Urinary bladder (tissue), 4 donors: ENCODE measurements around the gene RXRG. TPM values are rescaled to one million over a fixed set of nuclear protein-coding genes. Genes with fewer than 3 reads are reported as not detected.
"Not testable (repeated sequence)": the region's sequence is repeated elsewhere in the genome, so short reads cannot be mapped to it uniquely, and the experiment has no call there.

ENCODE experiments used
- DNase-seq: peaks from one replicate; pipeline ENCODE4 v3.0.0-alpha.2; 2015; ENCODE audit errors: extremely low spot score
- H3K27ac ChIP-seq: one replicate; pipeline ENCODE4 v1.5.1; 2013; ENCODE audit warnings: low read depth, mild to moderate bottlenecking, moderate library complexity
- H3K36me3 ChIP-seq: one replicate; pipeline ENCODE4 v1.6.1; 2013; ENCODE audit warnings: mild to moderate bottlenecking, moderate library complexity; ENCODE audit not compliant: insufficient read depth
- H3K4me1 ChIP-seq: one replicate; pipeline ENCODE4 v1.6.1; 2013; ENCODE audit warnings: mild to moderate bottlenecking, moderate library complexity; ENCODE audit not compliant: insufficient read depth
- H3K4me3 ChIP-seq: one replicate; pipeline ENCODE4 v1.5.1; 2013; ENCODE audit warnings: low read depth, low read length
- WGBS: extraction: QIAGEN DNeasy Blood & Tissue Kit; methylation state at CpG from one replicate; pipeline ENCODE4 v1.1.7; 2013; 5-methylcytosine and 5-hydroxymethylcytosine counted together
- polyA plus RNA-seq: library from polyadenylated mRNA; stranded (reverse); fragments of 200-250 nt; gene quantifications from one replicate; pipeline ENCODE4 v1.2.3, GENCODE V29; 2013
- total RNA-seq: library from RNA; depleted of rRNA; stranded (reverse); fragments of >200 nt; gene quantifications from one replicate; pipeline ENCODE4 v1.2.3, GENCODE V29; 2014
- donor health status: healthy with polysubstance abuse.
- donor health status: healthy.

Gene RXRG
- total and polyA plus RNA-seq, 2 donors, result 1.7 to 4.5 TPM

GRCh38 chr1:165467706-165468105 is 22.8 kb upstream of the RXRG start:
- DNase-seq, result no peak
- H3K4me3 ChIP-seq, result no peak overlapping the region
- WGBS, result 78% methylated on average over 7 of the region's 7 CpGs

GRCh38 chr1:165463978-165464377 is 19.1 kb upstream of the RXRG start:
- Histone ChIP-seq H3K4me3 (no peak overlapping the region), H3K4me1 (no peaks in the 10 kb centered on the region), H3K36me3 (no peaks in the 10 kb centered on the region), H3K27ac (no peak overlapping the region)
- no peak for DNase-seq
- WGBS, result 75% methylated on average over 3 of the region's 3 CpGs

More at GRCh38 chr1:165467706-165468105, 22.8 kb upstream of the RXRG start:
- H3K27ac ChIP-seq, result no peak overlapping the region
- no peaks in the 10 kb centered on the region for H3K36me3 ChIP-seq
- H3K4me1 ChIP-seq, result no peaks in the 10 kb centered on the region

- DNase-seq, H3K36me3 ChIP-seq, H3K27ac ChIP-seq, H3K4me1 ChIP-seq, H3K4me3 ChIP-seq: not testable (repeated sequence)
- WGBS, result 93% methylated on average over 2 of the region's 2 CpGs
These were observed 14.8 kb upstream of the RXRG start for GRCh38 chr1:165459683-165460082.

DNA sequence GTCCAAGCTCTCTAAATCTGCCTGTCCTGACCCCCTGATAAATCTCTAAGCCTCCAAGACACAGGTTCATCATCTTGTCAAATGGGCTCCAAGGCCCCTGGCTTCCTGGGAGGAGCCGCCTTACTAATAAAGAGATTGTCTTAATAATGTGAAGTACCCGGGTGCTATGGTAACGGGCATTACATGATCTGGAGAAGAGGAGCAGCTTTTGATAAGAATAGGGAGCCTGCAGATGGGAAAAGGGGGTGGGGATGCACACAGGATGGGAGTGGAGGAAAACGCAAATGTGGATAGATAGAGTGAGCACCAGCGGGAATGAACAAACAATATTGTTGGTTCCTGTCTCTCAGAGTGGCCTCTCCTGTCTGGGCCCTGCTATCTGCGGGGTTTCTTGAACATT is 11.9 kb upstream of the RXRG start:
- Histone ChIP-seq H3K4me1 (no peaks in the 10 kb centered on the region), H3K27ac (no peak overlapping the region), H3K36me3 (no peaks in the 10 kb centered on the region), H3K4me3 (no peak overlapping the region)
- no peak for DNase-seq
- 61% methylated on average over 6 of the region's 6 CpGs for WGBS

GRCh38 chr1:165456114-165456513 is 11.2 kb upstream of the RXRG start:
- no peaks in the 10 kb centered on the region for H3K36me3 ChIP-seq
- 71% methylated on average over 1 of the region's 1 CpG for WGBS

DNA sequence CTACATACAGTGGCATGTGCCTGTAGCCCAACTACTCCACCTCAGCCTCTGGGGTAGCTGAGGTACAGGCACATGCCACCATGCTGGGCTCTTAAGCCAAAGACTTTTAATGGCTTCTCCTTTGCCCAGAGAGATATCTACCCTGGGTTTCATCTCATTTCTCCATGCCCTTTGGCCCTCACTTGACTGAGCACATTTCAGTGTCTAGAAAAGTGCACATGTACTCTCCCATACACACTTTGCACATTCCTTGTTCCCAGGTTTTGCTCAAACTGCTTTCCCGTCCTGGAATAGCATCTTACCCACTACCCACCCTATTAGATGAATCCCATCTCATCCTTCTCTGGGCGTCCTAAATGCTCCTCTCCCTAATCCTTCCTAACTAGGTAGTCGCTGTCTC is 10.2 kb upstream of the RXRG start:
- 78% methylated on average over 3 of the region's 3 CpGs for WGBS
- DNase-seq, result no peak
- H3K4me3 ChIP-seq, result no peak overlapping the region

More at GRCh38 chr1:165456114-165456513, 11.2 kb upstream of the RXRG start:
- no peak overlapping the region for H3K4me3 ChIP-seq
- no peaks in the 10 kb centered on the region for H3K4me1 ChIP-seq
- DNase-seq, result no peak
- no peak overlapping the region for H3K27ac ChIP-seq

DNA sequence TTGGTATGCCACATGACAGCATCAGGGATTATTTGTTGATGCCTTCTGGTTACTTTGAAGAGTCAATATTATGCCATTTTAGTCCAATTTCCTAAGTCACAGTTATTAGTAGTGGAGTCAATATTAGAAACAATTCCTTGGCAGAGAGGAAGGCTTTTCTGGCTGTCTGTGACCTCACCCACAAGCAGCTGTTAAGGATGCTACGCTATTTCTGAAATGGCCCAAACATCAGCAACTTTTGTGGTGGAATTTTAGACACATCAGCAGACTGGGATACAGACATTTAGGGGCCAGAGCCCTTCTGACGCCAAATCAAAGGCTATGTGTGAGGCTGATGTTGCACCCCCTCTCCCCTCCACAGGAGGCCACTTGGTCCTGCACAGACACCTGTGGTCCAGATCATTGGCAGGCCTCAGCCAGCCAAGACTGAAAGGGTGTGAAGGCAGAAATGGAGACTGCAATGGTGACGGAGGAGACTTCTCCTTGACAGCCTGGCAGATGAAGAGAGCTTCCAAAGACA is 9.2 kb upstream of the RXRG start:
- H3K36me3 ChIP-seq, result no peaks in the 10 kb centered on the region
- DNase-seq, result no peak
- no peak overlapping the region for H3K27ac ChIP-seq
- H3K4me3 ChIP-seq, result no peak overlapping the region
- 78% methylated on average over 3 of the region's 3 CpGs for WGBS
- H3K4me1 ChIP-seq, result no peaks in the 10 kb centered on the region

More for the DNA sequence above, 10.2 kb upstream of the RXRG start:
- Histone ChIP-seq H3K36me3 (no peaks in the 10 kb centered on the region), H3K27ac (no peak overlapping the region), H3K4me1 (no peaks in the 10 kb centered on the region)

DNA sequence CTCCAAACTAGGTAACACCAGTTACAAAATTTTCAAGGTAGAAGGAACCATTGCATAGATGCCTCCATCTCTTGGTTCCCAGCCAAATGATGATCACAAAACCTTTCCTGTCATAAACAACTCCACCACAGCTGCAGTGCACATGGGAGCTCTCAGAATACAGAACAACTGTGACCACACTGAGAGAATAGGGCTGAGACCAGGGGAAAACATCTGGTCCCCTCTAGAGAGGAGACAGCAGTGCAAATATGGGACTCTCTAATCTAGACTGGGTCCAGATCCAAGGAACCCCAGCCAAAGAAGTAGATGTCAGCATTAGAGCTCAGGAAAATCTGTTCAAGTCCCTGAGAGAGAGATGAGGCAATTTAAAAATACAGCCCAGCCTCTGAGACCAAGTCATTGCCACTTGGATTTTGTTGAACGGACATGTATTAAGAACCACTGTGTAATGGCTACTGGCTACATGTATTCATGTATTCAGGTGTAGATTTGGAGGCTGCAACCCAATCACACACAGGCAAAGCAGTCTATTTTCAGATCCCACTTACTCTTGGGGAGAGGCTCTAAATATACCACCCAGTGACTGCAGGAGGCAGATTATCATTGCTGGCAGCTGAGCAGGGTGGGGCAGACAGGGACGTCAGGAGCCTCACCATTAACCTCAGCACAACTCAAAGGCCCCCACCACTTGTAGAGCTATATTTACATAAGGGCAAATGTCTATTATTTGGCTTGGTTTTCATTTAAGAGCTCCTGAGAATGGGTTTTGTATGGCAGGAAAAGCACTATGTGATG is 7.6 kb upstream of the RXRG start:
- DNase-seq, result no peak
- Histone ChIP-seq H3K27ac (no peak overlapping the region), H3K36me3 (no peaks in the 10 kb centered on the region), H3K4me3 (no peak overlapping the region), H3K4me1 (no peaks in the 10 kb centered on the region)
- WGBS, result 52% methylated on average over 2 of the region's 2 CpGs

- Histone ChIP-seq H3K4me1 (no peaks in the 10 kb centered on the region), H3K36me3 (no peaks in the 10 kb centered on the region), H3K4me3 (no peak overlapping the region), H3K27ac (no peak overlapping the region)
- WGBS, result 80% methylated on average over 2 of the region's 2 CpGs
- no peak for DNase-seq
These were observed 6.8 kb upstream of the RXRG start for GRCh38 chr1:165451691-165452090.

- Histone ChIP-seq H3K4me1 (no peaks in the 10 kb centered on the region), H3K36me3 (no peaks in the 10 kb centered on the region), H3K4me3 (no peak overlapping the region), H3K27ac (no peak overlapping the region)
- 20% methylated on average over 1 of the region's 1 CpG for WGBS
- no peak for DNase-seq
These were observed 4.2 kb upstream of the RXRG start for GRCh38 chr1:165449131-165449530.

GRCh38 chr1:165445388-165445787 is 462 bp upstream of the RXRG start:
- Histone ChIP-seq H3K4me3 (no peak overlapping the region), H3K4me1 (no peaks in the 10 kb centered on the region), H3K27ac (no peak overlapping the region), H3K36me3 (no peaks in the 10 kb centered on the region)
- DNase-seq, result no peak
- 68% methylated on average over 4 of the region's 4 CpGs for WGBS

DNA sequence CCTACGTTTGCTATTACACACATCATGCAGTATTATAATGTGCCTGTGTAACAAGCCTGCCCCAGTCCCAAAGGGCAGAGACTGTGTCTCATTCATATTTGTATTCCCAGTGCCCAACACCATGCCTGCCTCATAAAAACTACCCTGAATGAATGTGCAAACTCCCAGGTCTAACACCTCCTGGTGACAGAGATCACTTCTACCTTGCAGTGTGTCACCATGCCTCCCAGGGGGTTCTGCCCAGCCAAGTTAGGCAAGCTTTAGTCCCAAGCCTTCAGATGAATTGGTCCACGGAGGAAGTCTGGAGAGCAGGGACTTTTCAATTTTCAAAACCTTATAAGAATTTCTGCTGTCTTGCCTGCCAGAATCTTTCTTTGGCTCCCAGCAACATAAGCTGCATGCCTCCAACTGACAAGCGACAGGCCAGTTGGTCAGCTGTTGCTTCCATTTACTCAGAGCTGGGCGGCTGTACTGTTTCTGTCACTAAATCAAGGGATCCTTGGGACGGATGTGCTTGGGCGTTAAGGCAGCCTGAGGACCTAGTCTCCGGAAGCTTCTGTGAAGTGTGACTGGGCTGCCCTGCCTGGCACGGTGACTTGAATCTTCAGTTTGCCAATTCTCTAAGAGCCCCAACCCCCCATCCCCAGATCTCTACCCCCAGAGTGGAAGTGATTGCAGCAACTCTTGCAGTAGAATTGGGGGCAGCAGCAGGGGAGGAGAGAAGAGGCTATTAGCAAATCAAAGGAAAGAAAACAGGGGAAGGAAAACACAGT is 1.2 kb downstream of the RXRG start:
- 19% methylated on average over 8 of the region's 8 CpGs for WGBS
- Histone ChIP-seq H3K4me1 (no peaks in the 10 kb centered on the region), H3K4me3 (no peak overlapping the region), H3K36me3 (no peaks in the 10 kb centered on the region), H3K27ac (no peak overlapping the region)
- DNase-seq, result no peak

GRCh38 chr1:165442653-165443052 is 2.3 kb downstream of the RXRG start:
- DNase-seq, result no peak

DNA sequence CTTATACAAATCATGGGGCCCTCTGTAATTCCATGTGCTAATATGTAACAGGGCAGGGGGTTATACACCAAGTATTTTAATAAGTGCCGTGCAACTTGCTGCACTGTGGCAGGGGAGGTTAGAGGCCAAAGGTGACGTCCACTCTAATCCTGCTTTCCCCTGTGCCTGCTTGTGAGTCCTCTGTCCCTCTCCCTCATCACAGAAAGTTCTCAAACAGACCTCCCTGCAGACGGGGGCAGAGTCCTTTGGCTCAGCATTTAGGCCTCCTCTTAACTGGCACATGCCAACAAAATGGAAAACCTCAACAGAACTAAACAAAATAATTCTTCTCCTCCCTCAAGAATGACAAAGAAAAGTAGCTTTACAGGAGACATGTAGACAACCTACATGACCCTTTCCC is 2.9 kb downstream of the RXRG start:
- no peak for DNase-seq
- Histone ChIP-seq H3K36me3 (no peaks in the 10 kb centered on the region), H3K27ac (no peak overlapping the region), H3K4me1 (no peaks in the 10 kb centered on the region), H3K4me3 (no peak overlapping the region)
- WGBS, result 85% methylated on average over 3 of the region's 3 CpGs

More at GRCh38 chr1:165442653-165443052, 2.3 kb downstream of the RXRG start:
- no peaks in the 10 kb centered on the region for H3K36me3 ChIP-seq
- no peaks in the 10 kb centered on the region for H3K4me1 ChIP-seq
- H3K27ac ChIP-seq, result no peak overlapping the region
- no peak overlapping the region for H3K4me3 ChIP-seq
